CD4-positive, alpha-beta T cell (primary cell): ENCODE data around the gene NUDCD3. TPM values are rescaled to one million over a fixed set of nuclear protein-coding genes. Genes with fewer than 3 reads are reported as not detected.

Experiments used
- ATAC-seq: fragments of 200-7000 bp; cut with Tn5 transposase; one replicate; pipeline ENCODE4 v1.10.0; 2022; ENCODE audit warnings: mild to moderate bottlenecking; ENCODE audit not compliant: poor library complexity
- CTCF ChIA-PET: fragments of 350-600 bp; sonication (Branson Sonifier 250); formaldehyde crosslinking; loops from one replicate; lab custom pipeline; 2021; ENCODE audit warnings: antibody characterized with exemption, inconsistent platforms; lab: Charles Lee
- POLR2A ChIA-PET: fragments of 350-600 bp; sonication (Branson Sonifier 250); formaldehyde crosslinking; loops from one replicate; lab custom pipeline; 2021; ENCODE audit warnings: antibody characterized with exemption, inconsistent platforms; lab: Charles Lee
- DNase-seq, 14 experiments: peaks; one replicate each; pipeline ENCODE4 v3.0.0-alpha.2; 2013 to 2020; ENCODE audit warnings: mixed read lengths in 2 of 14
- H3K27ac ChIP-seq, 2 donors: one replicate each; pipeline versions ENCODE4 v1.5.1 to v1.7.0; 2013; ENCODE audit warnings: low read length in 2 of 2, low read depth in 1 of 2, mild to moderate bottlenecking in 1 of 2
- H3K27me3 ChIP-seq, 2 experiments: 1 replicate in 1 of 2; 2 replicates in 1 of 2; pipeline versions ENCODE4 v1.6.1 to v1.7.0; 2013; ENCODE audit warnings: low read length in 2 of 2, control low read depth in 1 of 2, mild to moderate bottlenecking in 1 of 2, moderate library complexity in 1 of 2; ENCODE audit not compliant: insufficient read depth in 2 of 2, control insufficient read depth in 1 of 2
- H3K36me3 ChIP-seq: one replicate; pipeline ENCODE4 v1.6.1; 2013; ENCODE audit warnings: low read length, control low read depth; ENCODE audit not compliant: insufficient read depth
- H3K4me1 ChIP-seq: one replicate; pipeline ENCODE4 v1.6.1; 2013; ENCODE audit warnings: low read length, control low read depth; ENCODE audit not compliant: insufficient read depth
- H3K4me3 ChIP-seq: one replicate; pipeline ENCODE4 v1.5.1; 2013; ENCODE audit warnings: mild to moderate bottlenecking, low read length, moderate library complexity
- H3K9me3 ChIP-seq, 2 experiments: 1 replicate in 1 of 2; 2 replicates in 1 of 2; pipeline versions ENCODE4 v1.6.1 to v1.7.0; 2013; ENCODE audit warnings: low read length in 2 of 2, mild to moderate bottlenecking in 2 of 2, control low read depth in 1 of 2, moderate library complexity in 1 of 2; ENCODE audit not compliant: control insufficient read depth in 1 of 2, insufficient read depth in 1 of 2
- H3K27ac Mint-ChIP-seq: one replicate; pipeline ENCODE4 v1.8.0; 2020; ENCODE audit warnings: mixed read lengths
- H3K27me3 Mint-ChIP-seq: one replicate; pipeline ENCODE4 v1.8.0; 2021; ENCODE audit warnings: mixed read lengths
- H3K36me3 Mint-ChIP-seq: one replicate; pipeline ENCODE4 v1.8.0; 2021; ENCODE audit warnings: low read depth, mixed read lengths
- H3K4me1 Mint-ChIP-seq: one replicate; pipeline ENCODE4 v1.8.0; 2021; ENCODE audit warnings: low read depth, mixed read lengths
- H3K4me3 Mint-ChIP-seq: one replicate; pipeline ENCODE4 v1.8.0; 2020; ENCODE audit warnings: mild to moderate bottlenecking, mixed read lengths
- H3K9me3 Mint-ChIP-seq: one replicate; pipeline ENCODE4 v1.8.0; 2020; ENCODE audit warnings: mixed read lengths
- intact Hi-C, 2 experiments: fragments of 100-400 bp; cut with DNase I in 1 of 2; cut with micrococcal nuclease in 1 of 2; formaldehyde crosslinking; loops; one replicate each; pipeline versions ENCODE4 v1.15.1 to v1.9.0; 2023 to 2025; cut with DNase I, micrococcal nuclease
- total RNA-seq, 174 experiments: library from RNA in 2 of 174; stranded (reverse) in 2 of 174; gene quantifications; one replicate each; pipeline ENCODE4 v1.2.3 and lab custom pipeline; 2021 to 2026
- TF ChIP-seq, protein P1 (sequence below): fragments of 200-600 bp; IDR thresholded peaks from one replicate; pipeline ENCODE4 v1.8.0; 2022; ENCODE audit warnings: antibody characterized with exemption, mild to moderate bottlenecking

NUDCD3 gene
- total RNA-seq, 2 experiments from 2014 or later = 56.6 to 60.6 TPM

DNA sequence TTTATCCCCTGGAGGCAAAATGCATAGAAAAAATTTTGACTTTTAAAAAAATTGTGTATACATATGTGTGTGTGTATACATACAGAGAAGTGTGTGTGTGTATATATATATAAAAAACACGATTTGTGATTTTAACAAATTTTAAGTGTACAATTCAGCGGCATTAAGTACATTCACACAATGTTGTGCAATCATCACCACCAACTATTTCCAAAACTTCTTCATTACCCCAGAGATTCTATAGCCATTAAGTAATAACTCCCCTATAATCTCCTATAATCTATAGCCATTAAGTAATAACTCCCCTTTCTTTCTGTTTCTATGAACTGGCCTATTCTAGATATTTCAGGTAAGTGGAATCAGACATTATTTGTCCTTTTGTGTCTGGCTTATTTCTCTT is 144.4 kb downstream of the NUDCD3 start:
- no peak overlapping the region for H3K4me3 ChIP-seq
- Mint-ChIP-seq H3K4me3 (no peak overlapping the region), H3K9me3 (peaks cover 9% of the 10 kb centered on the region), H3K27me3 (peaks cover 26% of the 10 kb centered on the region), H3K36me3 (no peaks in the 10 kb centered on the region), H3K4me1 (no peaks in the 10 kb centered on the region), H3K27ac (no peak overlapping the region)
- intact Hi-C loops = loop anchor here in 1 of 2 experiments (10.0 kb wide), 1 partner anchor 129 kb away; no protein-coding TSS in a partner anchor
- TF ChIP-seq, protein P1, sequence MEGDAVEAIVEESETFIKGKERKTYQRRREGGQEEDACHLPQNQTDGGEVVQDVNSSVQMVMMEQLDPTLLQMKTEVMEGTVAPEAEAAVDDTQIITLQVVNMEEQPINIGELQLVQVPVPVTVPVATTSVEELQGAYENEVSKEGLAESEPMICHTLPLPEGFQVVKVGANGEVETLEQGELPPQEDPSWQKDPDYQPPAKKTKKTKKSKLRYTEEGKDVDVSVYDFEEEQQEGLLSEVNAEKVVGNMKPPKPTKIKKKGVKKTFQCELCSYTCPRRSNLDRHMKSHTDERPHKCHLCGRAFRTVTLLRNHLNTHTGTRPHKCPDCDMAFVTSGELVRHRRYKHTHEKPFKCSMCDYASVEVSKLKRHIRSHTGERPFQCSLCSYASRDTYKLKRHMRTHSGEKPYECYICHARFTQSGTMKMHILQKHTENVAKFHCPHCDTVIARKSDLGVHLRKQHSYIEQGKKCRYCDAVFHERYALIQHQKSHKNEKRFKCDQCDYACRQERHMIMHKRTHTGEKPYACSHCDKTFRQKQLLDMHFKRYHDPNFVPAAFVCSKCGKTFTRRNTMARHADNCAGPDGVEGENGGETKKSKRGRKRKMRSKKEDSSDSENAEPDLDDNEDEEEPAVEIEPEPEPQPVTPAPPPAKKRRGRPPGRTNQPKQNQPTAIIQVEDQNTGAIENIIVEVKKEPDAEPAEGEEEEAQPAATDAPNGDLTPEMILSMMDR = no peak
- H3K27me3 ChIP-seq = peaks cover 0 to 4% of the 10 kb centered on the region in 2 experiments
- ATAC-seq (no peak), DNase-seq (no peak)
- peaks cover under 1 to 10% of the 10 kb centered on the region in 2 experiments for H3K9me3 ChIP-seq
- no peak overlapping the region for H3K27ac ChIP-seq
- no peaks in the 10 kb centered on the region for H3K4me1 ChIP-seq
- POLR2A ChIA-PET = no interaction called here
- H3K36me3 ChIP-seq = no peaks in the 10 kb centered on the region
- CTCF ChIA-PET = no interaction called here

DNA sequence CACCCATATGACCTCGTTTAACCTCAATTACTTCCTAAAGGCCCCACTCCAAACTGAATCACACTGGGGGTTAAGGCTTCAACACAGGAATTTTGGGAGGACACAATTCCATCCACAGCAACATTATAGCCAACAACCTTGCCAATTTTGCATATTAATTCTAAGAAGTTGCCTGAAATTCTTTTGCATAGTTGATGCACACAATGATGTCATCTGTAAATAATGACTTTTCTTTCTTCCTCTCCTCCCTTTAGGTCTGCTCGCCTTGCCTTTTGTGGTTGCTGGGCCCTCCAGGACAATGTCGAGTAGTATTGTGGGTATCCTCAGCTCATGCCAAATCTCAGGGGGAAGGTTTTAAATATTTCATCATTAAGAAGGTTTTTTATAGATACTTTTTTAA is 149.1 kb downstream of the NUDCD3 start:
- peaks cover 3% of the 10 kb centered on the region for H3K27me3 Mint-ChIP-seq
- H3K4me1 Mint-ChIP-seq = no peaks in the 10 kb centered on the region
- intact Hi-C loops = loop anchor here in 1 of 2 experiments (10.0 kb wide), 1 partner anchor 133 kb away; no protein-coding TSS in a partner anchor
- no peak overlapping the region for H3K27ac ChIP-seq
- no peaks in the 10 kb centered on the region for H3K4me1 ChIP-seq
- DNase-seq (no peak), ATAC-seq (no peak)
- H3K4me3 Mint-ChIP-seq = no peak overlapping the region
- no peak overlapping the region for H3K27ac Mint-ChIP-seq
- TF ChIP-seq, protein P1 = no peak
- peaks cover 3 to 4% of the 10 kb centered on the region in 2 experiments for H3K27me3 ChIP-seq
- H3K9me3 ChIP-seq = peaks cover 7% of the 10 kb centered on the region in 2 experiments
- no peaks in the 10 kb centered on the region for H3K36me3 ChIP-seq
- peaks cover 7% of the 10 kb centered on the region for H3K9me3 Mint-ChIP-seq
- no peak overlapping the region for H3K4me3 ChIP-seq
- H3K36me3 Mint-ChIP-seq = no peaks in the 10 kb centered on the region
- ChIA-PET POLR2A (no interaction called here), CTCF (interaction anchor here (1.1 kb wide), 1 partner anchor 10 kb away, joined by 4 read pairs; no protein-coding TSS in a partner anchor)

DNA sequence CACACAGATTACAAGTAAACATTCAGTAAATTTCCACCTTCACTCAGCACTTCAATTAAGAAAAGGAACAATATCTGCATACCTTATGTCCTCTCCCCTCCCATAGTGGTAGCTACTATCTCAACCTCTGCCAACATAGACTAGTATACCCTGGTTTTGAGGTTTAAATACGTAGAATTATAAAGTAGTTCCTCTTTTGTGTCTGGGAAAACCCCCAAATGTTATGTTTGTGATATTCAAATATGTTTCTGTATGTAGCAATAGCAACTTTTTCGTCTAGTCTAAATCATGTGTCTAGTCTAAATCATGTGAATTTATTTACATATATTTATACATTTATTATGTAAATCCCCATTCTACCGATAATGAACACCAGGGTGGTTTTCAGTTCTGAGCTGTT is 151.9 kb downstream of the NUDCD3 start:
- ChIA-PET POLR2A (no interaction called here), CTCF (no interaction called here)
- Histone ChIP-seq H3K36me3 (no peaks in the 10 kb centered on the region), H3K27ac (no peak overlapping the region), H3K9me3 (peaks cover 7 to 19% of the 10 kb centered on the region in 2 experiments), H3K4me3 (no peak overlapping the region), H3K4me1 (no peaks in the 10 kb centered on the region), H3K27me3 (peaks cover 3 to 4% of the 10 kb centered on the region in 2 experiments)
- DNase-seq = no peak
- peaks cover 6% of the 10 kb centered on the region for H3K27me3 Mint-ChIP-seq
- H3K9me3 Mint-ChIP-seq = peaks cover 7% of the 10 kb centered on the region
- no peak for ATAC-seq
- no peaks in the 10 kb centered on the region for H3K4me1 Mint-ChIP-seq
- no peak overlapping the region for H3K4me3 Mint-ChIP-seq
- intact Hi-C loops = no loop called here
- H3K36me3 Mint-ChIP-seq = no peaks in the 10 kb centered on the region
- TF ChIP-seq, protein P1 = no peak
- no peak overlapping the region for H3K27ac Mint-ChIP-seq
